Fibroblast of skin of right quadriceps (primary cell): Measurements from ENCODE around the gene SPATA3.
"Not testable (repeated sequence)": the region's sequence is repeated elsewhere in the genome, so short reads cannot be mapped to it uniquely, and the experiment has no call there.

Source experiments
- DNase-seq: peaks from one replicate; pipeline ENCODE4 v3.0.0-alpha.2; 2013

Gene SPATA3

DNA sequence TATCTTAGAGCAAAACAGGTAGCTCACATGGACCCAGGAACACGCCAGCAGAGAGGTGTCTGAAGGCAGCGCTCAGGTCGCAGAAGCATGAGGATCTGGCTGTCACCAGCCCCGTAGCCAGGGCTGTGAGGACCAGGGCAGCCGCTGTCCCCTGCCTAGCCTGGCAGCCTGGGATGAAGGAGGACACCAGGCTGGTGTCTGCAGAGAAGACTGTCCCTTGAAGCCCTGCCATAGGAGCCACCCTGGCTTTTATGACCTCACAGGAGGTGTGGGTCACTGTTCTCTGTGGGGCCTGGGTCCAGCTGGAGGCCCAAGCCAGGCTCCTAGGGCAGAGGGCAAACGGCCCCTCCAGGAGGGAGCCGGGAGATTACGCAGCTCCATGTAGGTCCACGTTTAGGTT lies at the start of gene SPATA3:
SPATA3 (plus strand) TSS at position 301 of the 400 bp plus-strand sequence. CDS start 113 bp downstream, outside the sequence.
- no peak for DNase-seq

DNA sequence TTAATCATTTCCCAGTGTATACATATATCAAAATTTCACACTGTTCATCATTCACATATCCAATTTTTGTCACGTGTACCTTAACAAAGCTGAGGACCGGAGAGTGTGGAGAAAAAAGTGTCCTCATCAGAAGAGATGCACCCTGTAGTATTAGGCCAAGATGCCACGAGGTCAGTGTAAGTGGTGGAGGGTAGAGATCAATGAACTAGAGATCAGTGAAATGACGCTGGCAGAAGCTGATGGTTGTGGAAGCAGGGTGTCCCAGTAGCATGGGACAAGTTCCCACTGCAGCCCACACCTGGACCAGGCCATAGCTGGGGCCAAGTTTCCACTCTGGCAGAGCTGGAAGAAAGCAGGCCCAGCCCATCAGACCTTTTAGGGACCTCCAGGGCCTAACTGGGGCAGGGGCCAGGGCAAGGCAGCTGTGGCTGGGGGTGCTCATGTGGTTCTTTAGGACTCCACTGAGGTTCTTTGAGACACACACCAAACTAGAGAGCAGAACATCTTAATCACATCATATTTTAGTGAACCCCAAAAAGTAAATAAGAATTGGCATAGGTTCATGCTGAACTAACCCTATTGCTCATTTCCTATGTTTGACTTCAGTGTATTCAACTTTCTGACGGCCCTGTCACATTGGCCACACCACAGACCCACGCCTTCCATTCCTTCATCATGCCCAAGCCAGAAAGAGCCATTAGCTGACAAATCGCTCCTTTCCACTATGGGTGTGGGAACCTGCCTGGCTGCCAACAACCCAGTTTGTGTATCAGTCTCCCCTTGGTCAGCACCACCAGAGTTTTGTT lies 49.3 kb upstream of the SPATA3 start:
- DNase-seq: no peak

DNA sequence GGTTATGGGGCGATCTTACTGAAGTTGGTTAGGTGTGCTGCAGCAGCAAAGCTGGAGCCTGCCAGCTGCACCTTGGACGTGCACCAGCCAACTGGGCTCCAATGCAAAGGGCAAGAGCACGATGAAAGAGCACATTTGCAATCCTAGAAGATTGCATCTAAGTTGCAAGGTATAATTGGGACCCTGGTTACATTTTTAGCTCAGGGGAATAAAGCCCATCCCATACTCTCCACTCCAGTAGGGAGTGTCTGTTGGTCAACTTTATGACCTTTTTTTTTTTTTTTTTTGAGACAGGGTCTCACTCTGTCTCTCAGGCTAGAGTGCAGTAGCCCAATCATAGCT lies 48.7 kb upstream of the SPATA3 start:
- no peak for DNase-seq

DNA sequence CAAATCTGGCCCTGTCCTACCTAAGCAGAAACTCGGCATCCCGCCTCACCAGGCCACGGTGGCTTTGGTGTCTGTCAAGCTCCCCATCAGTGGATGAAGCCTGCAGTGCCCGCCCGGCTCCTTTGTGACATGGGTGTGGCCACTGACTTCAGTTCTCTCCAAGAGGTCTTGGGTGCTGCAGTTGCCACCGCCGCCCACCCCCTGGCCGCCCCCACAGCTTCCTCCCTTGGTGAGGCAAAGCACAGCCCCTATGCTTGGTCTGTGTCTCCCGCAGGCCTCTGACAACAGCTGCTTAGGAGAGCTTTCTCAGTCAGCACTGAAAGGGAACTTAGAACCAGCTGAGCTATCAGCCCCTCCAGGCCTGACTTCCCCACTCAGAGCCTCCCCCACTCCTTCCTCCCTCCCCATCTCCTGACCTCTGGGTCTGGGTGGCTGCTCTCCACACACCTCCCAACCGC lies 48.0 kb upstream of the SPATA3 start:
- no peak for DNase-seq

DNA sequence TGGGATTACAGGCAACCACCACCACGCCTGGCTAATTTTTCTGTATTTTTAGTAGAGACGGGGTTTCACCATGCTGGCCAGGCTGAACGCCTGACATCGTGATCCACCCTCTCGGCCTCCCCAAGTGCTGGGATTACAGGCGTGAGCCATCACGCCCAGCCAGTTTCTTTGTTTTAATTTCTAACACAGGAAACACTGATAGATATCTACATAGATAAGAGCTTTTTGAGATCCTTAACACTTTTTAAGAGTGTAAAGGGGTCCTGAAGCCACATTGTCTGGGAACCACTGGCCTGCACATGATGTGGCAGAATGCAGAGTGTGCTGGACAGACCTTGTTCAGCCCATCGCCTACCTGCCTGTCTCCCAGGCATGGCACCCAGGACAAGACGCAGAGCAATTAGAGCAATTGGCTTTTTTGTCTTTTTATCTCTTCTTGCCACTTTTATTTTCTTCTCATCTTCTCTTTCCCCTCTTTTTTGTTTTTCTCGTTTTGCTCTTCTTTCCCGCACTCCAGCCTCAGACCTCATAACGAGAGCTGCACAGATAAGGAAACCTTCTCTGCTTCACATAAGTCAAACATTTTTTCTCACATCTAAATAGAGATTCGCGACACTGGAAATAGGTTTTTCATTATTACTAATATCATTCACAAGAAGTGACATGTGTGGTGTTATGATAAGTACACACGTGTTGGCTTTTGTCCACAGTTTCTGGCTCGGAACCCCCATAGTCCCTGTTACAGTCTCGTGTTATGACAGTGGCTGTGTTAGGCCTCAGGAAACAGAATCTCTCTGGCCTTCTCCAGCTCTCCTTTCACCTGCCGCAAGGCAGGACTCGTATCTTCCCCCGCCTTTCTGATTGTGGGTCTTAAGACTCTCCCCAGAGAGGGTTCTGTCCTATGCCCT lies 45.7 kb upstream of the SPATA3 start:
- no peak for DNase-seq

DNA sequence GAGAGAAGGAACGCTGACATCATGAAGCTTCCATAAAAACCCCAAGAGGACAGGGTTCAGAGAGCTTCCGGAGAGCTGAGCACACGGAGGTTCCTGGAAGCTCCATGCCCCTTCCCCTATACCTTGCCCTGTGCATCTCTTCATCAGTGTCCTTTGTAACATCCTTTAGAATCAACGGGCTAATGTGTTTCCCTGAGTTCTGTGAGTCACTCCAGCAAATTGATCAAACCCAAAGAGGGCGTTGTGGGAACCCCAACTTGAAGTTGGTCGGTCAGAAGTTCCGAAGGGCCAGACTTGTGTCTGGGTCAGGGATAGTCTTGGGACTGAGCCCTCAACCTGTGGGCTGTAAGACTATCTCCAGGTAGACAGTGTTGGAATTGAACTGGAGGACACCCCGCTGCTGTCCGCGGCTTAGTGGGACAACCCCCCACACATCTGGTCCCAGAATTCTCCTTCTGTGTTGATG lies 45.0 kb upstream of the SPATA3 start:
- DNase-seq: no peak

GRCh38 chr2:230951396-230951795 lies 44.5 kb upstream of the SPATA3 start:
- DNase-seq: no peak

GRCh38 chr2:230952226-230952956 lies 43.5 kb upstream of the SPATA3 start:
- DNase-seq: no peak

DNA sequence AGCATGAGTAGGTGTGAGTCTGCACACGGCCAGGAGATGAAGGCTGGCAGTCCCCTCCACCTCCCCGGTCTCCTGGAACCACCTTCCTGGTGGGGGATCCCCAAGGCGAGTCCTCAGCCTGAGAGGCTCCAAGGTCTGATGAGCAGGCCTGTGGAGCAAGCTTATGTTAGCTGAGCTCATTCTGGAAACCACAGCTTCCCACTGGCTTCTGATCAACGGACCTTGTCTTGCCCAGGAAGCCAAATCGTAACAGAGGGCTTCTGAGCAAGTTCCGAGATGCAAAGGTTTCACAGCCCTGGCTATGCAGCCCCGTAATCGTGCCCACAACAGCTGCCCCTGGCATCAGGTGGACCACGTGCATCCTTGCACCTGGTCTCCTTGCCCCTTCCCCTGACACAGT lies 42.1 kb upstream of the SPATA3 start:
- no peak for DNase-seq

DNA sequence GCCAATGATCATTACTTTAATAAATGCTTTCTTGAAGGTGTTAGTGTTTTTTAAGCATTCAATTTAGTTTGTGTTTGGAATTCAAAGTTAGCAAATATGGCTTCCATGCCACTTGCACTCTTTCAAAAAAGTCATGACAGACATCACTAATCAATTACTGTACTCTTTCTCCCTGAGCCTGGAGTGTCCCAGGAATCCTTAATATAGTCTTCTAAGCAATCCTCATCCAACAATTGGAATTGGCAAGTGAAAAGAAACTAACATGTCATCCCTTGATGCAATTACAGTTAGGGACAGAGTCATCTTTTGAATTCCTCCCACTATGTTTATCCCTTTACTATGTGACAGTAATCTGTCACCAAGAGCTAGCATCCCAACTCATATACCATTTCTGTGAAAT lies 41.2 kb upstream of the SPATA3 start:
- no peak for DNase-seq

GRCh38 chr2:230955163-230955737 lies 40.7 kb upstream of the SPATA3 start:
- no peak for DNase-seq

- peak; percentile 38 for DNase-seq
Measured at GRCh38 chr2:230956827-230957755, 38.8 kb upstream of the SPATA3 start.

DNA sequence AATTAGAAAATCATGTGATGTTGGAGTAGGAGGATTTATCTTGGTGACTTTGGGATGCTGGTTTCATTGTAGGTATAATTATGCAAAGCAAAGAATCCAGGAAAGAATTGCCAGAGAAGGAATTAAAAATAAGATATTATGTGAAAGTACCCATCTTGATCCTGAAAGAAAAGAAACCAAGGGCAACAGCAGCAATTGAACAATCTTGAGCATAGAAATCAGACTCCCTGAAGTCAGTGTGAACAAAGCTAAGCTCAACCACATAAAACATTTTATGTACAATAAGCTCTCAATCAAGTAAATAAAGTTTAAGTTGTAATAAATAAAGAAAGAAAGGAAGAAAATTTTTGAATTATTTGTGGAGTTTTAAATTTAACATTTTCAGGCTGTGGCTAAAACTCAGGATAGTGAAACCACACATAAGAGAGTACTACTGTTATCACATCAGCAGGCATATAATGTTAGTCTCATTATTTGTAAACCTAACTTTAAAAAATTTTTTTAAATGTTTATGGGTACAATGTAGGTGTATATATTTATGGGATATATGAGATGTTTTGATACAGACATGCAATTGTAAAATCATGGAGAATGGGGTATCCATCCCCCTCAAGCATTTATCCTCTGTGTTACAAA lies 38.0 kb upstream of the SPATA3 start:
- no peak for DNase-seq

GRCh38 chr2:230958820-230959756 lies 36.8 kb upstream of the SPATA3 start:
- no peak for DNase-seq

GRCh38 chr2:230960026-230960425 lies 35.9 kb upstream of the SPATA3 start:
- no peak for DNase-seq

GRCh38 chr2:230961091-230961491 lies 34.8 kb upstream of the SPATA3 start:
- DNase-seq: peak; percentile 6

DNA sequence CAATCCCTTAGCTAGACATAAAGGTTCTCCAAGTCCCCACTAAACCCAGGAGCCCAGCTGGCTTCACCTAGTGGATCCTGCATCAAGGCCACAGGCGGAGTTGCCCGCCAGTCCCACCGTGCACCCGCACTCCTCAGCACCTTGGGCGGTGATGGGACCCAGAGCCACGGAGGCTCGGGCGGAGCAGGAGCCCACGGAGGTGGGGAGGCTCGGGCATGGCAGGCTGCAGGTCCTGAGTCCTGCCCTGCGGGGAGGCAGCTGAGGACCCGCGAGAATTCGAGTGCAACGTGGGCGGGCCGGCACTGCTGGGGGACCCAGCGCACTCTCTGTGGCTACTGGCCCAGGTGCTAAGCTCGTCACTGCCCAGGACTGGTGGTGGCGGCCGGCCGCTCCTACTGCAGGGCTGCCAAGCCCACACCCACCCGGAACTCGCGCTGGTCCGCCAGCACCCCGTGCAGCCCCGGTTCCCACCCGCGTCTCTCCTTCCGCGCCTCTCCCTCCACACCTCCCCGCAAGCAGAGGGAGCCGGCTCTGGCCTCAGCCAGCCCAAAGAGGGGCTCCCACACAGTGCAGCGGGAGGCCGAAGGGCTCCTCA lies 31.7 kb upstream of the SPATA3 start:
- DNase-seq: no peak

- DNase-seq: no peak
Measured at GRCh38 chr2:230967113-230967512, 28.8 kb upstream of the SPATA3 start.

DNA sequence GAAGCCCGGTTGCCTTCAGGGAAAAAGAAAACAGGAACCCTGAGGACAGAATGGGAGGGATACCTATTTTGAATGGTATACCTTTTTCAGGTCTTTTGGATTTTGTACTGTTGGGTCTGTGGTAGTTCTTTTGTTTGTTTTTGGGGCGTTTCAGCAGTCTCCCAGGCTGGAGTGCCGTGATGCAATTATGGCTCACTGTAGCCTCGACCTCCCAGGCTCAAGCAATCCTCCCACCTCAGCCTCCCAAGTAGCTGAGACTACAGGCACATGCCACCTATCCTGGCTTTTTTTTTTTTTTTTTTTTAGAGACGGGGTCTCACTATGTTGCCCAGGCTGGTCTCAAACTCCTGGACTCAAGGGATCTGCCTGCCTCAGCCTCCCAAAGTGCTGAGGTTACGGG lies 27.6 kb upstream of the SPATA3 start:
- DNase-seq: not testable (repeated sequence)
